Peyer's patch (tissue), 4 donors: Measurements from ENCODE around the gene RBPJ.

Experiments used
- POLR2A ChIP-seq, 2 donors: fragments of 450-650 bp; IDR thresholded peaks; one replicate each; pipeline ENCODE4 v1.5.1; 2017; ENCODE audit warnings: antibody characterized with exemption in 2 of 2, mild to moderate bottlenecking in 2 of 2, moderate library complexity in 2 of 2
- TF ChIP-seq, protein P1 (sequence below), 6 experiments: fragments of 450-650 bp in 4 of 6; fragments of 200-600 bp in 2 of 6; sonication (generic) in 1 of 6; IDR thresholded peaks; one replicate each; pipeline ENCODE4 v1.5.1; 2017 to 2019; ENCODE audit warnings: antibody characterized with exemption in 6 of 6, mild to moderate bottlenecking in 3 of 6, moderate library complexity in 1 of 6

DNA sequence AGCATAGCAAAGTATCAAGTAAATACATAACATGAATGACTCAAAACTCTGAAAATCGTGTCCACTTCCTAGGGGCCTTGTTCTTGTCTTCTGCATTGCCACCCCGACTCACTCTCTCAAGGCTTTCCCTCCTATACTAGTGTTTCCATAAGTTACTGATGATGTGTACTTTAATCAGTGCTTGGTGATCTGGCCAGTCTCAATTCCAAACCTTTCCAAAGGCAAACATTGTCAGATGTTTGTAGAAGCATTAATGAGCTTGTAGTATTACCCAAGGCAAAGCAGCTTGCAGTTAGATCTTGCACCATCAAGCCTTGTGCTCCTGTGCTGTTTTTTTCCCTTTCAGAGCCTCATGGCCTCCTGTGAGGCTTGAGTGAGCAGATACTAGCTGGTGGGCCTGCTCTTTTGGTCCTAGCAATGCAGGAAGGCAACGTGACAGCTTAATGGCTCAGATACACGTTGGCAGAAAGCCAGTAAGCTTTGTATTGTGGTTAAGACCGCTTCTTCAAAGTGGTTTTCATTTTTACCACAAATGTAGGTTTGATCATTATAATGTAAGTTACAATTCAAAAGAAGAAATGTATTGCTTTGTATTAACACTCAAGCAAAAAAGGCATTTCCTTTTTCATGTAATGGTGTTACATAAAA lies 51.8 kb downstream of the RBPJ start:
- TF ChIP-seq, protein P1, sequence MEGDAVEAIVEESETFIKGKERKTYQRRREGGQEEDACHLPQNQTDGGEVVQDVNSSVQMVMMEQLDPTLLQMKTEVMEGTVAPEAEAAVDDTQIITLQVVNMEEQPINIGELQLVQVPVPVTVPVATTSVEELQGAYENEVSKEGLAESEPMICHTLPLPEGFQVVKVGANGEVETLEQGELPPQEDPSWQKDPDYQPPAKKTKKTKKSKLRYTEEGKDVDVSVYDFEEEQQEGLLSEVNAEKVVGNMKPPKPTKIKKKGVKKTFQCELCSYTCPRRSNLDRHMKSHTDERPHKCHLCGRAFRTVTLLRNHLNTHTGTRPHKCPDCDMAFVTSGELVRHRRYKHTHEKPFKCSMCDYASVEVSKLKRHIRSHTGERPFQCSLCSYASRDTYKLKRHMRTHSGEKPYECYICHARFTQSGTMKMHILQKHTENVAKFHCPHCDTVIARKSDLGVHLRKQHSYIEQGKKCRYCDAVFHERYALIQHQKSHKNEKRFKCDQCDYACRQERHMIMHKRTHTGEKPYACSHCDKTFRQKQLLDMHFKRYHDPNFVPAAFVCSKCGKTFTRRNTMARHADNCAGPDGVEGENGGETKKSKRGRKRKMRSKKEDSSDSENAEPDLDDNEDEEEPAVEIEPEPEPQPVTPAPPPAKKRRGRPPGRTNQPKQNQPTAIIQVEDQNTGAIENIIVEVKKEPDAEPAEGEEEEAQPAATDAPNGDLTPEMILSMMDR (IDR thresholded peaks at IDR 0.05) = no peak
- no peak for TF ChIP-seq POLR2A (IDR thresholded peaks at IDR 0.05)
